WTC11 (cell line): Measurements from ENCODE around the gene TRAF2.

Experiments
- CREB1 ChIP-seq: sonication (generic); formaldehyde crosslinking; IDR thresholded peaks from 2 replicates; pipeline ENCODE4 v1.8.0; 2023; ENCODE audit warnings: mild to moderate bottlenecking, missing genetic modification reagents
- E2F1 ChIP-seq: sonication (generic); formaldehyde crosslinking; IDR thresholded peaks from 2 replicates; pipeline ENCODE4 v1.8.0; 2022; ENCODE audit warnings: mild to moderate bottlenecking, missing genetic modification reagents
- ZBTB43 ChIP-seq: sonication (generic); formaldehyde crosslinking; IDR thresholded peaks from 2 replicates; pipeline ENCODE4 v1.8.1; 2023; ENCODE audit warnings: mild to moderate bottlenecking, missing genetic modification reagents
- TF ChIP-seq, protein P1 (sequence below): fragments of 200-600 bp; IDR thresholded peaks from 2 replicates; pipeline ENCODE4 v1.8.0; 2022; ENCODE audit warnings: antibody characterized with exemption

DNA sequence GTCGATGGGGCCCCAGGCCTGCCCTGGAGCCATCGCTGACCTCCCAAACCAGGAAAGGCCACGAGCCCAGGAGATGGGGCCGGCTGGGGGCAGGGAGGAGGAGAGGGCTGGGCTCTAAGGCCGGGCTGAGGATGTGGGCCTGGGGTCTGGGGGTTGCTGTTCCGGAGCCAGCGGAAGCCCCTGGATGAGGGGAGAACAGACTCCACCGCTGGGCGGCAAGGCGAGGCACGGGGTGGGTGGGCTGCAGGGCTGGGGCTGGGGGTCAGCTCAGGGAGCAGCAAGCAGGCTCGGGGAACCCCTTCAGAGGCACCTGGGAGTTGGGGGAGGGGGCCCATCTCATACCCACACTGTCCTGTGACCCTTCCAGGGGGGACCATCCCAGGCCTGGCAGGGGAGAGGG is 77.4 kb downstream of the TRAF2 start:
- TF ChIP-seq, protein P1, sequence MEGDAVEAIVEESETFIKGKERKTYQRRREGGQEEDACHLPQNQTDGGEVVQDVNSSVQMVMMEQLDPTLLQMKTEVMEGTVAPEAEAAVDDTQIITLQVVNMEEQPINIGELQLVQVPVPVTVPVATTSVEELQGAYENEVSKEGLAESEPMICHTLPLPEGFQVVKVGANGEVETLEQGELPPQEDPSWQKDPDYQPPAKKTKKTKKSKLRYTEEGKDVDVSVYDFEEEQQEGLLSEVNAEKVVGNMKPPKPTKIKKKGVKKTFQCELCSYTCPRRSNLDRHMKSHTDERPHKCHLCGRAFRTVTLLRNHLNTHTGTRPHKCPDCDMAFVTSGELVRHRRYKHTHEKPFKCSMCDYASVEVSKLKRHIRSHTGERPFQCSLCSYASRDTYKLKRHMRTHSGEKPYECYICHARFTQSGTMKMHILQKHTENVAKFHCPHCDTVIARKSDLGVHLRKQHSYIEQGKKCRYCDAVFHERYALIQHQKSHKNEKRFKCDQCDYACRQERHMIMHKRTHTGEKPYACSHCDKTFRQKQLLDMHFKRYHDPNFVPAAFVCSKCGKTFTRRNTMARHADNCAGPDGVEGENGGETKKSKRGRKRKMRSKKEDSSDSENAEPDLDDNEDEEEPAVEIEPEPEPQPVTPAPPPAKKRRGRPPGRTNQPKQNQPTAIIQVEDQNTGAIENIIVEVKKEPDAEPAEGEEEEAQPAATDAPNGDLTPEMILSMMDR, result no peak
- no peak for TF ChIP-seq CREB1 (CRISPR knock-in tag)
- no peak for TF ChIP-seq E2F1 (CRISPR knock-in tag)
- TF ChIP-seq ZBTB43 (CRISPR knock-in tag), result no peak
